ENCODE results near the gene ISG20.

Gene ISG20

DNA sequence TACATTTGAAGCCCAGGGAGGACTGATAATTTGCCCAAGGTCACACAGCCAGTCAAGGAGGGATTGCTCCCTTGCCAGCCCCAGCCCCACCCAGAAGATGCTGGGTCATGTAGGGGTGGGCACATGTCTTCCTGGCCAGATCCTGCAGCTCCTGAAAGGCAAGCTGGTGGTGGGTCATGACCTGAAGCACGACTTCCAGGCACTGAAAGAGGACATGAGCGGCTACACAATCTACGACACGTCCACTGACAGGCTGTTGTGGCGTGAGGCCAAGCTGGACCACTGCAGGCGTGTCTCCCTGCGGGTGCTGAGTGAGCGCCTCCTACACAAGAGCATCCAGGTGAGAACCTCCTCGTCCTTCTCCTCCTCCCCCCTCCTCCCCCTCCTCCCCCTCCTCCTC lies 13.2 kb downstream of the ISG20 start:
- no peak for TF ChIP-seq TAF1 (IDR thresholded peaks at IDR 0.05; ENCODE audit: borderline replicate concordance, low read depth, low read length)
- FAIRE-seq (no peak), DNase-seq (ENCODE audit: insufficient read length) (no peak)

GRCh38 chr15:88652456-88653199 lies 13.8 kb downstream of the ISG20 start:
- FAIRE-seq (no peak), DNase-seq (ENCODE audit: insufficient read length) (no peak)
- TF ChIP-seq POLR2AphosphoS5 (IDR thresholded peaks at IDR 0.05; ENCODE audit: low read depth, low read length) = no peak
- TF ChIP-seq POLR2A (IDR thresholded peaks at IDR 0.05; ENCODE audit: low read depth, low read length) = no peak
- no peak for TF ChIP-seq TAF1 (IDR thresholded peaks at IDR 0.05; ENCODE audit: borderline replicate concordance, low read depth, low read length)

GRCh38 chr15:88653200-88654064 lies 14.6 kb downstream of the ISG20 start:
- FAIRE-seq (no peak), DNase-seq (ENCODE audit: insufficient read length) (no peak)

DNA sequence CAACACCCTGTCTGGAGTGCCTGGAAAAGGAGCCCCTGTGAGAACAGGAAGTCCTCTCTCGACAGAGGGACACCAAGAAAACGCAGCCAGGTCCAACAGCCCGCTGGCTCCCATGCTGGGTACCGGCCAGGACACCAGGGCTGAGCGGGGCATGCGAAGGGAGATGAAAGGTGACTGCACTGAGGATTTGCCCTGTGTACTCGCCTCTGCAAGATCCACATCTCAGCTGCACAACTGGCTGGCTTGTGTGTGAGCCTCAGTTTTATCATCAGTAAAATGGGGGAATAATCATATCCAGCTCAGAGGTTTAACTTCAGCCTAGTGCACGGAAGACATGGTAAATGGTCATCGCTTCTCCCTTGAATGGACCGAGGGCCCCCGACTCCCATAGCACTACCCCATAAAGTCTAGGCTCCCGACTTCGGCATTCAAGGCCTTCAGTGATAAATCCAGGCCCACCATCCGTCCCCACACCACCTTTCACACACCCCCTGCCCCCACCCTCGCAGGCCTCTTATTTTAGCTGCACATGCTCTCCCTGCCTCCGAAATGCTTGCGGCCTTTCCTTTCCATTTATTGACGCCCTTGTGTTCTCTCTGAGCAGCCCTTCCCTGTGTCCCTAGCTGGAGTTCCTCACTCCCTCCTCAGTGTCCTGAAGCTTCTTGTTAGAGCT lies 15.8 kb downstream of the ISG20 start:
- FAIRE-seq = no peak
- TF ChIP-seq TAF1 (IDR thresholded peaks at IDR 0.05; ENCODE audit: borderline replicate concordance, low read depth, low read length) = no peak
- TF ChIP-seq POLR2AphosphoS5 (IDR thresholded peaks at IDR 0.05; ENCODE audit: low read depth, low read length) = no peak
- TF ChIP-seq POLR2A (IDR thresholded peaks at IDR 0.05; ENCODE audit: low read depth, low read length) = no peak

More at GRCh38 chr15:88653200-88654064, 14.6 kb downstream of the ISG20 start:
- TF ChIP-seq POLR2A (IDR thresholded peaks at IDR 0.05; ENCODE audit: low read depth, low read length) (no peak), POLR2AphosphoS5 (IDR thresholded peaks at IDR 0.05; ENCODE audit: low read depth, low read length) (no peak), TAF1 (IDR thresholded peaks at IDR 0.05; ENCODE audit: borderline replicate concordance, low read depth, low read length) (no peak)

DNA sequence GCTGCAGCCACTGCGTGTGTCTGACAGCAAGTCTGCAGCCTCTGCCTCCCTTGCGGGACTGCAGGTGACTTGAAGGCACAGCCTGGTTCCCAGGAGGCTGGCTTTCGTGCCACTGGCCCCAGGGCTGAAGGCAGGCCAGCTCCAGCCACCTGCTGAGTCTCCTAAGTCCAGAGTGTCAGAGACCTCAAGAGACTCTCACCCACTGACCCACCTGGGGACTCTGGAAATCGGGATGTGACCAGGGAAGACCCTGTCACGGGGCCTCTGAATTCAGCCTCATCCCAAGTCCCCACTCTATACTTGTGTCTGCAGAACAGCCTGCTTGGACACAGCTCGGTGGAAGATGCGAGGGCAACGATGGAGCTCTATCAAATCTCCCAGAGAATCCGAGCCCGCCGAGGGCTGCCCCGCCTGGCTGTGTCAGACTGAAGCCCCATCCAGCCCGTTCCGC lies 16.3 kb downstream of the ISG20 start:
- no peak for TF ChIP-seq POLR2AphosphoS5 (IDR thresholded peaks at IDR 0.05; ENCODE audit: low read depth, low read length)
- no peak for TF ChIP-seq POLR2A (IDR thresholded peaks at IDR 0.05; ENCODE audit: low read depth, low read length)
- no peak for TF ChIP-seq TAF1 (IDR thresholded peaks at IDR 0.05; ENCODE audit: borderline replicate concordance, low read depth, low read length)
- no peak for FAIRE-seq
- no peak for DNase-seq (ENCODE audit: insufficient read length)

More for the DNA sequence above, 15.8 kb downstream of the ISG20 start:
- no peak for DNase-seq (ENCODE audit: insufficient read length)

DNA sequence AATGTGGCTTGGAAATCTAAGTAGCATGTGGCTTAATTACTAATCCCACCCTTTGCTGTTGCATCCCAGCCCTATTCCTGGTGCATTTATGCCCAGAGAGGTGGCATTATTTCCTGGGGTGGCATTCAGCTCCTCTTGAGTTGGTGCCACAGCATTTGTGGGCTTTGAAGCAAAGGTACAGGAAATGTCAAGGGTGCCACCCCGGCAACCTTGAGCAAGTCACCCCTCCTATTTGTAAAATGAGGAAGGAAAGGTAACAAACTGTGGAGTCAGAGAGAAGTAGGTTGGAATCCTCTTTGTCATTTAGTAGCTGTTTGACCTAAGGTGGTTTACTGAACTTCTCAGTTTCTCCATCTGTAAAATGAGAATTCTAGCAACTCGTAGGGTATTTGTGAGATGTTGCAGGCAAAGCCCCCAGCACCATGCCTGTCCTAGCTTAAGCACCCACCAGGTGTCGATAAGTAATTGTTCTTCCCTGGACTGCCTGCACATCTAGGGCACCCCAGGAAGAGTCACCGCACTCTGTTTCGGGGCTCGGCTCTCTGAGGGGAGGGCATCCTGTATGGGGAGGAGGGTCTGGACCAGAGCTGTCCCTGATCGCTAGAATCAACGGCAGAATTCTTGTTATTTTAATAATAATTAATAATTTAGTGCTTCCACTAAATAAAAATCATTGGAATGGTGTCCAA lies 17.1 kb downstream of the ISG20 start:
- no peak for FAIRE-seq
- TF ChIP-seq POLR2AphosphoS5 (IDR thresholded peaks at IDR 0.05; ENCODE audit: low read depth, low read length) = no peak
- no peak for TF ChIP-seq POLR2A (IDR thresholded peaks at IDR 0.05; ENCODE audit: low read depth, low read length)
- TF ChIP-seq TAF1 (IDR thresholded peaks at IDR 0.05; ENCODE audit: borderline replicate concordance, low read depth, low read length) = no peak
- no peak for DNase-seq (ENCODE audit: insufficient read length)

- peak; percentile 92 for FAIRE-seq
- TF ChIP-seq POLR2AphosphoS5 (IDR thresholded peaks at IDR 0.05; ENCODE audit: low read depth, low read length) (peak; percentile 27; the same call in 1 of the 2 replicates), TAF1 (IDR thresholded peaks at IDR 0.05; ENCODE audit: borderline replicate concordance, low read depth, low read length) (no peak), POLR2A (IDR thresholded peaks at IDR 0.05; ENCODE audit: low read depth, low read length) (no peak)
- peak; percentile 74 for DNase-seq (ENCODE audit: insufficient read length)
Measured at GRCh38 chr15:88656760-88657221, 18.0 kb downstream of the ISG20 start.

DNA sequence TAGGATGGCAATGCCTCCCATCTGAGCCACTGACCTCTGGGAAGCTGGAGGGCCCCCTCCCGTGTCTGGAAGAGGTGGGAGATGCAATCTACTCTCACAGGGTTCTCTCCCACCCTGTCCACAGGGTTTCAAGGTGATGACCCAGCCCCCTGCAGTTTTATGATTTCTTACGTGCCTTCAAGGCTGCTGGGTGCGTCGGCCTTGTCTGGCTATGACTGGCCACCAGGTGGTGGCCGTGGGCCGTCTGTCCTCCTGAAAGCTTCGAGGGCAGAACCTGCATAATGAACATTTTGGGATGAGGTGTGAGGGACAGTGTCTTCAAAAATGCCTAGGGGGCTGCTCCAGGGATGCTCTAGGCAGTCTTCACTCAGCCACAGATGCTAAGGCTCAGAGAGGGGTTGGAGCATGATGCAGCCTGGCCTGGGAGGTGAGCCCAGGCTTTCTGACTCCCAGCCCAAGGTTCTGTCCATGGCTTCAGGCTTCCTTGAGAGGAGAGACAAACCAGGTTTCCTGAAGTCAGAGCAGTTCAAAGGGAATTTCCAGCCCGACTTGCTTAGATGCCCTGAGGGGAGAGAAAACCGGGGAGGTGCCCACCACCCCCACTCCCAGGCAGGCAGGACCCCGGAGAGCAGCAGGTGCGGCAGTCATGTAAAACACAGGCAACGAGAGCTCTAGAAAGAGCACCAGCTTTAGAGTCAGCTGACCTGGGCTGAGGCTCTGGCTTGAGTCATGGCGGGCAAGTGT lies 18.7 kb downstream of the ISG20 start:
- no peak for DNase-seq (ENCODE audit: insufficient read length)
- FAIRE-seq = peak; percentile 62
- TF ChIP-seq TAF1 (IDR thresholded peaks at IDR 0.05; ENCODE audit: borderline replicate concordance, low read depth, low read length) (no peak), POLR2AphosphoS5 (IDR thresholded peaks at IDR 0.05; ENCODE audit: low read depth, low read length) (no peak), POLR2A (IDR thresholded peaks at IDR 0.05; ENCODE audit: low read depth, low read length) (no peak)

DNA sequence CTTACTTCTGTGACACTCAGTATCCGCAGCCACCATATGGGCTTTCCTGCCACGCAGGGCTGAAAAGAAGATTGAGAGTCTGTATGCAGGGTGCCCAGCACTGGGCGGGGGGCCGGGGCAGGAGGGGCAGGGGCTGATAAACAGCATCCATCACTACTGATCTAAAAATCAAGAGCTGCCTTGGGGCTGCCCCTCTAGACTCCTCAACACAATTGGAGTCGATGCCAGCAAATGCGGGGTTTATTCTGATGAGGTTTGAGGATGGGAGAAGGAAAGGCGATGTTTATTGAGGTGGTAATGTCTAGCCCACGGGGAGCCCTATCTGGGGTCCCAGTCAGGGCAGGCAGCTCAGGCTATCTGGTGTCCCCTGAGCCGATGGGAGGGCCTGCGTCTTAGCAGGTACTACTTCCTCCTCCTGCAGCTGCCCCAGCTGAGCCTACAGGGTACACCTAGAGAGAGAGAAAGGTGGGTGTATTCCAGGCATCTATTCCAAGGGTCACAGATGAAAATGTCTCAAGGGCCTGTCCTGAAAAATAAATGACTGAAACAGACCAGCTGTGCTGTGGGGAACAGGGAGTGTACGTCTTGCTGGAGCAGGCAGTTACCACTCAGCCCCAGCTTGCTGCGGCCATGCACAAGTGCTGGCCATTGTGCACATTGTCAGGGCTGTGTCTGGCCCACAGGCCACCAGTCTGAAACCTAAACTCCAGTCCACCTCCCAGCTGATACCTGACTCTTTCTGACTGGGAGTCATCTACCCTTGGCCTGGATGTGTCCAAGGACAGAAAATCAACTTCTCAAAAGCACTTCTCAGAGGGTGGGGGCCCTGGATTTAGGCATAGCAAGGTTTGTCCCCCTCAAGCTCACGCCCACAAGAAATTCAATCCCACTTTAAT lies 19.5 kb downstream of the ISG20 start:
- TF ChIP-seq TAF1 (IDR thresholded peaks at IDR 0.05; ENCODE audit: borderline replicate concordance, low read depth, low read length) (no peak), POLR2AphosphoS5 (IDR thresholded peaks at IDR 0.05; ENCODE audit: low read depth, low read length) (no peak), POLR2A (IDR thresholded peaks at IDR 0.05; ENCODE audit: low read depth, low read length) (no peak)
- no peak for DNase-seq (ENCODE audit: insufficient read length)
- no peak for FAIRE-seq

All from GM12892 (cell line).